Nephron progenitor cell (in vitro differentiated cells): ENCODE measurements around the gene SLC49A3.
A peak's percentile ranks its signal among the peaks of the same experiment; 100 is the strongest.

Source experiments
- DNase-seq: peaks from one replicate; pipeline ENCODE4 v3.0.0; 2021
- H3K27ac Mint-ChIP-seq: 2 replicates; pipeline ENCODE4 v1.8.0; 2021; ENCODE audit warnings: mild to moderate bottlenecking, moderate library complexity, mixed read lengths
- H3K27me3 Mint-ChIP-seq: 2 replicates; pipeline ENCODE4 v1.8.0; 2021; ENCODE audit warnings: mild to moderate bottlenecking, low read depth, mixed read lengths; ENCODE audit not compliant: poor library complexity
- H3K36me3 Mint-ChIP-seq: 2 replicates; pipeline ENCODE4 v1.8.0; 2021; ENCODE audit warnings: low read depth, mixed read lengths
- H3K4me1 Mint-ChIP-seq: 2 replicates; pipeline ENCODE4 v1.8.0; 2021; ENCODE audit warnings: mixed read lengths
- H3K4me3 Mint-ChIP-seq: 2 replicates; pipeline ENCODE4 v1.8.0; 2021; ENCODE audit warnings: mild to moderate bottlenecking, moderate library complexity, mixed read lengths
- H3K9me3 Mint-ChIP-seq: 2 replicates; pipeline ENCODE4 v1.8.0; 2021; ENCODE audit warnings: mild to moderate bottlenecking, moderate library complexity, mixed read lengths
- CTCF ChIP-seq: fragments of 200-600 bp; sonication (generic); IDR thresholded peaks from 2 replicates; pipeline ENCODE4 v1.5.0; 2021; ENCODE audit warnings: antibody characterized with exemption

The SLC49A3 gene

GRCh38 chr4:657834-658667, 30.9 kb downstream of the SLC49A3 start:
- Mint-ChIP-seq H3K36me3 (peaks cover 21% of the 10 kb centered on the region), H3K4me1 (peaks cover 22% of the 10 kb centered on the region), H3K4me3 (no peak overlapping the region), H3K9me3 (no peaks in the 10 kb centered on the region), H3K27me3 (peaks cover 8% of the 10 kb centered on the region), H3K27ac (no peak overlapping the region)
- no peak for DNase-seq
- TF ChIP-seq CTCF, result no peak

GRCh38 chr4:657338-657833, 31.6 kb downstream of the SLC49A3 start:
- Mint-ChIP-seq H3K27ac (no peak overlapping the region), H3K36me3 (peaks cover 21% of the 10 kb centered on the region), H3K4me1 (peaks cover 23% of the 10 kb centered on the region), H3K4me3 (no peak overlapping the region), H3K27me3 (peaks cover 8% of the 10 kb centered on the region), H3K9me3 (no peaks in the 10 kb centered on the region)
- no peak for DNase-seq
- no peak for TF ChIP-seq CTCF

GRCh38 chr4:656436-657337, 32.3 kb downstream of the SLC49A3 start:
- peaks cover 11% of the 10 kb centered on the region for H3K27me3 Mint-ChIP-seq
- H3K27ac Mint-ChIP-seq, result peak overlapping the region; percentile 41
- H3K9me3 Mint-ChIP-seq, result no peaks in the 10 kb centered on the region
- TF ChIP-seq CTCF, result no peak
- peaks cover 30% of the 10 kb centered on the region for H3K4me1 Mint-ChIP-seq
- H3K4me3 Mint-ChIP-seq, result no peak overlapping the region
- H3K36me3 Mint-ChIP-seq, result peaks cover 21% of the 10 kb centered on the region
- no peak for DNase-seq

DNA sequence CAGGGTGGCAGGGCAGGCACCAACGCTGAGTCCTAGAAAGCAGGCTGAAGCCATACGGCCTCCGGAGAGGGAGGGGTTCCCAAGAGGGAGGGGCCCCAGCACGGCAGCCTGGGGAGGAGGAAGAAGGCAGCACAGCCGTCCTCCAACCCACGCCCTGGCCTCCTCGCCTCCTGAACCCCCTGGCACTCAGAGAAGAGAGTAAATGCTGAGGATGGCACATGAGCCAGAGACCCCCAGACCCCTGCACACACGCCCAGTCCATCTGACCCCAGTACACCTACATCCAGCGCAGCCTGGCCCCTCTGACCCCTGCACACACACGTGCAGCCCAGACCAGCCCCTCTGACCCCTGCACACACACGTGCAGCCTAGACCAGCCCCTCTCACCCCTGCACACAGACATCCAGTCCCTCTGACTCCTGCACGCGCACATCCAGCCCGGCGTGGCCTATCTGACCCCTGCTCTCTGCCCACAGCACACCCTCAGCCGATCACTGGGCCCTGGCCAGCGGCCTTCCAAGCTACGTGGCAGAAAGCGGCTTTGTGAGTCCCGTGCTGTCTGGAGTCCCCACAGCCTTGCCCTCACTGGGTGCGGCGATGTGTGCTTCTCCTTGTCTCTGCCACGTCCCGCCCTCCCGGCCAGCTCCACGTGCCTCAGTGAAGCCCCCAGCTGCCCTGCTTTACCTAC, 33.3 kb downstream of the SLC49A3 start:
- Mint-ChIP-seq H3K9me3 (no peaks in the 10 kb centered on the region), H3K36me3 (peaks cover 15% of the 10 kb centered on the region), H3K4me1 (peaks cover 36% of the 10 kb centered on the region), H3K27ac (peak overlapping the region; percentile 59), H3K27me3 (peaks cover 7% of the 10 kb centered on the region), H3K4me3 (no peak overlapping the region)
- no peak for TF ChIP-seq CTCF
- no peak for DNase-seq

DNA sequence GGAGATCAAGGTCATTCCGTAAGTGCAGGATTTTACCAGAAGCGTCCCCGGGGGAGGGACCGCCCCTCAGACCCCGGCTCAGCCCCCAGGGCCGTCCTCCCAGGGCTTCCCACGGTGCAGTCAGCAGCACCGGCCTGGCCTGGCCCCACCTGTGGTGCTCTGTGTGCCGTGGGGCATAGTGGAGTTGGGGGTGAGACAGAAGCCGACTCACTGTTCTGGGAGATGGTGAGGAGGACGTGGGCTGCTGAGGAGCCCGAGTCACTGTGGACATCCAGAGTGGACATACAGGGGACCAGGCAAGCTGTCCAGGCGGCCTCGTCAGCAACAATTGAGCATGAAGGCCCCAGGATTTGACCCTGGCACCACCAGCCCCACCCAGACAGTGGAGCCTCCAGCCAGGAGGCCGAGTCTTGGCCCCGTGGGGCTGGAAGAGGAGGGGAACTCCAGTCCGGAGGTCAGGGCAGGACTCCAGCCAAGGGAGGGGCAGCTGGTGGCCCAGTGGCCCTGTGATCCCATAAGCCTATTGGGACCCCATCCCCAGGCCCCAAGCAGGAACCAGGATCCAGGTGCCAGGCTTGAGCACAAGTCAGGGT, 34.0 kb downstream of the SLC49A3 start:
- peaks cover 10% of the 10 kb centered on the region for H3K36me3 Mint-ChIP-seq
- H3K9me3 Mint-ChIP-seq, result no peaks in the 10 kb centered on the region
- no peak overlapping the region for H3K27ac Mint-ChIP-seq
- peaks cover 6% of the 10 kb centered on the region for H3K27me3 Mint-ChIP-seq
- no peak overlapping the region for H3K4me3 Mint-ChIP-seq
- TF ChIP-seq CTCF, result no peak
- DNase-seq, result no peak
- H3K4me1 Mint-ChIP-seq, result peaks cover 38% of the 10 kb centered on the region
